ENCODE results near the gene IPO7.

- TF ChIP-seq, protein P1, sequence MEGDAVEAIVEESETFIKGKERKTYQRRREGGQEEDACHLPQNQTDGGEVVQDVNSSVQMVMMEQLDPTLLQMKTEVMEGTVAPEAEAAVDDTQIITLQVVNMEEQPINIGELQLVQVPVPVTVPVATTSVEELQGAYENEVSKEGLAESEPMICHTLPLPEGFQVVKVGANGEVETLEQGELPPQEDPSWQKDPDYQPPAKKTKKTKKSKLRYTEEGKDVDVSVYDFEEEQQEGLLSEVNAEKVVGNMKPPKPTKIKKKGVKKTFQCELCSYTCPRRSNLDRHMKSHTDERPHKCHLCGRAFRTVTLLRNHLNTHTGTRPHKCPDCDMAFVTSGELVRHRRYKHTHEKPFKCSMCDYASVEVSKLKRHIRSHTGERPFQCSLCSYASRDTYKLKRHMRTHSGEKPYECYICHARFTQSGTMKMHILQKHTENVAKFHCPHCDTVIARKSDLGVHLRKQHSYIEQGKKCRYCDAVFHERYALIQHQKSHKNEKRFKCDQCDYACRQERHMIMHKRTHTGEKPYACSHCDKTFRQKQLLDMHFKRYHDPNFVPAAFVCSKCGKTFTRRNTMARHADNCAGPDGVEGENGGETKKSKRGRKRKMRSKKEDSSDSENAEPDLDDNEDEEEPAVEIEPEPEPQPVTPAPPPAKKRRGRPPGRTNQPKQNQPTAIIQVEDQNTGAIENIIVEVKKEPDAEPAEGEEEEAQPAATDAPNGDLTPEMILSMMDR (conservative IDR thresholded peaks at IDR 0.05 in 1 of 2, IDR thresholded peaks at IDR 0.05 in 1 of 2; ENCODE audit: low read depth in 1 of 2, low read length in 2 of 2): no peak
- TF ChIP-seq EZH2 (IDR thresholded peaks at IDR 0.05; ENCODE audit: low read length, missing control alignments): no peak
Observed at GRCh38 chr11:9367551-9367950, 16.9 kb upstream of the IPO7 start.
